Parathyroid adenoma (tissue), 2 donors: ENCODE results near the gene NRXN2.

Experiments used
- H2AFZ ChIP-seq: fragments of 300-600 bp; sonication (generic); one replicate; pipeline ENCODE4 v1.7.0; 2017; ENCODE audit warnings: antibody characterized with exemption, mild to moderate bottlenecking
- H3K27ac ChIP-seq: fragments of 300-600 bp; sonication (generic); one replicate; pipeline ENCODE4 v1.7.0; 2017
- H3K27me3 ChIP-seq: fragments of 300-600 bp; sonication (generic); one replicate; pipeline ENCODE4 v1.7.0; 2017; ENCODE audit warnings: low read length; ENCODE audit not compliant: control insufficient read depth, insufficient read depth
- H3K36me3 ChIP-seq: fragments of 300-600 bp; sonication (generic); one replicate; pipeline ENCODE4 v1.7.0; 2017; ENCODE audit warnings: low read length; ENCODE audit not compliant: control insufficient read depth, insufficient read depth
- H3K4me1 ChIP-seq: fragments of 300-600 bp; sonication (generic); one replicate; pipeline ENCODE4 v1.7.0; 2017; ENCODE audit warnings: control low read depth
- H3K4me2 ChIP-seq: fragments of 300-600 bp; sonication (generic); one replicate; pipeline ENCODE4 v1.7.0; 2017; ENCODE audit warnings: low read length
- H3K4me3 ChIP-seq: fragments of 300-600 bp; sonication (generic); one replicate; pipeline ENCODE4 v1.7.0; 2017; ENCODE audit warnings: low read depth, low read length
- H3K79me2 ChIP-seq: fragments of 300-600 bp; sonication (generic); one replicate; pipeline ENCODE4 v1.7.0; 2017; ENCODE audit warnings: control low read depth
- H3K9ac ChIP-seq: fragments of 300-600 bp; sonication (generic); one replicate; pipeline ENCODE4 v1.7.0; 2017; ENCODE audit warnings: mild to moderate bottlenecking
- H3K9me3 ChIP-seq: fragments of 300-600 bp; sonication (generic); one replicate; pipeline ENCODE4 v1.7.0; 2017; ENCODE audit warnings: low read length; ENCODE audit not compliant: control insufficient read depth
- TF ChIP-seq, protein P1 (sequence below): fragments of 300-600 bp; sonication (generic); IDR thresholded peaks from one replicate; pipeline ENCODE4 v1.7.0; 2017; ENCODE audit warnings: antibody characterized with exemption, mild to moderate bottlenecking
- donor health status: primary hyperparathyroidism.

Gene NRXN2

DNA sequence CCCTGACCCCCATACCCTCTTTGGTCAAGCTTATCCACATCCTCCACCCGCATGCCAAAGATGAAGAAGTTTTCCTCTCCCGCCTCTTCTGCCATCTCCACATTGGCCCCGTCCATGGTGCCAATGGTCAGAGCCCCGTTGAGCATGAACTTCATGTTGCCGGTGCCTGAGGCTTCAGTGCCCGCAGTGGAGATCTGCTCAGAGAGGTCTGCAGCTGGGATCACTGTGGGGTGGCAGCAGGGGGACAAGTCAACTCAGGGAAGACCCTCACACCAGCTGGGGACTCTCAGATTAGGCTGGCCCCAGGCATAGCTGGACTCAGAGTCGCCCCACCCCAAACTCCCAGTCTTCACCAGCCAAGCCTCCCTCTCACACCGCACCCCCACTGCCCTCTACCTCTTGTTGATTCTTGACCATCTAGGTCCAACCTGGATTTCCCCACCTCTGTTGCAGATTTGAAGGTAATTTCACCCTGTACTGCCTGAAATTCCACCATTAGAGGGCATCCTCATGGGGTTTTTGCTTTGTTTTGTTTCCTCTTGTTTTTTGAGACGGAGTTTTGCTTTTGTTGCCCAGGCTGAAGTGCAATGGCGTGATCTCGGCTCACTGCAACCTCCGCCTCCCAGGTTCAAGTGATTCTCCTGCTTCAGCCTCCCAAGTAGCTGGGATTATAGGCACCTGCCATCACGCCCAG lies 27.5 kb upstream of the NRXN2 start:
- no peaks in the 10 kb centered on the region for H3K79me2 ChIP-seq
- no peak overlapping the region for H3K9ac ChIP-seq
- no peak overlapping the region for H3K4me3 ChIP-seq
- H3K27ac ChIP-seq, result no peak overlapping the region
- no peaks in the 10 kb centered on the region for H3K9me3 ChIP-seq
- TF ChIP-seq, protein P1, sequence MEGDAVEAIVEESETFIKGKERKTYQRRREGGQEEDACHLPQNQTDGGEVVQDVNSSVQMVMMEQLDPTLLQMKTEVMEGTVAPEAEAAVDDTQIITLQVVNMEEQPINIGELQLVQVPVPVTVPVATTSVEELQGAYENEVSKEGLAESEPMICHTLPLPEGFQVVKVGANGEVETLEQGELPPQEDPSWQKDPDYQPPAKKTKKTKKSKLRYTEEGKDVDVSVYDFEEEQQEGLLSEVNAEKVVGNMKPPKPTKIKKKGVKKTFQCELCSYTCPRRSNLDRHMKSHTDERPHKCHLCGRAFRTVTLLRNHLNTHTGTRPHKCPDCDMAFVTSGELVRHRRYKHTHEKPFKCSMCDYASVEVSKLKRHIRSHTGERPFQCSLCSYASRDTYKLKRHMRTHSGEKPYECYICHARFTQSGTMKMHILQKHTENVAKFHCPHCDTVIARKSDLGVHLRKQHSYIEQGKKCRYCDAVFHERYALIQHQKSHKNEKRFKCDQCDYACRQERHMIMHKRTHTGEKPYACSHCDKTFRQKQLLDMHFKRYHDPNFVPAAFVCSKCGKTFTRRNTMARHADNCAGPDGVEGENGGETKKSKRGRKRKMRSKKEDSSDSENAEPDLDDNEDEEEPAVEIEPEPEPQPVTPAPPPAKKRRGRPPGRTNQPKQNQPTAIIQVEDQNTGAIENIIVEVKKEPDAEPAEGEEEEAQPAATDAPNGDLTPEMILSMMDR, result no peak
- H3K27me3 ChIP-seq, result no peaks in the 10 kb centered on the region
- H3K4me2 ChIP-seq, result no peak overlapping the region
- no peaks in the 10 kb centered on the region for H3K36me3 ChIP-seq
- no peaks in the 10 kb centered on the region for H3K4me1 ChIP-seq
- no peak overlapping the region for H2AFZ ChIP-seq

DNA sequence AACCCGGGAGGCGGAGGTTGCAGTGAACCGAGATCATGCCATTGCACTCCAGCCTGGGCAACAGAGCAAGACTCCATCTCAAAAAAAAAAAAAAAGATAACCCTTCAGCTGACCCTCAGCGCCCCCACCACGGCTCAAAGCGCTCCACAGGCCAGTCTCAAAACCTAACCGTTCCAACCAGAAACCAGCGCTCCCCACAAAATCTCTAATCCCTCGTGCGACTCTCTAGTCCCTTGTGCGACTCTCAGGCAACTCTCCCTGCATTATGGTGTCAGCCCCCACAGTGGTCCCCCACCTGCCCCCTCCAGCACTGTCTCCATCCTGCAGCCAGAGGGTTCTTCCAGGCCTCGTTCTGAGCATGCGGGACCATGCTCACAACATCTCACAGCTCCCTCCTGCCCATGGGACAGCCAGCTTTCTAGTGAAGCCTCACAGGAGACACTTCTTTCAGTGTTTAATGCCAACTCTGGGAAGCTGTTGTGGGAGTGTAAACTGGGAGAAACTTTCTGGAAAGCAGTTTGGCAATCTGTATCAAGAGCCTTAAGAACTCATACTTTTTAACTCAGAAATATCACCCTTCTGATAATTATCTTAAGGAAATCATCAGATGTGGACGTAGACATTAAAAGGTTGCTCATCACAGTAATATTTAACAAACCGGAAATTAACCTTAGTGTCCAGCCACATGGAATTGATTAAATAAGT lies 25.1 kb upstream of the NRXN2 start:
- Histone ChIP-seq H3K4me1 (no peaks in the 10 kb centered on the region), H3K4me3 (no peak overlapping the region), H3K36me3 (no peaks in the 10 kb centered on the region), H3K4me2 (no peak overlapping the region), H2AFZ (no peak overlapping the region), H3K79me2 (no peaks in the 10 kb centered on the region), H3K27me3 (no peaks in the 10 kb centered on the region), H3K9me3 (no peaks in the 10 kb centered on the region), H3K27ac (no peak overlapping the region), H3K9ac (no peak overlapping the region)
- TF ChIP-seq, protein P1, result no peak

DNA sequence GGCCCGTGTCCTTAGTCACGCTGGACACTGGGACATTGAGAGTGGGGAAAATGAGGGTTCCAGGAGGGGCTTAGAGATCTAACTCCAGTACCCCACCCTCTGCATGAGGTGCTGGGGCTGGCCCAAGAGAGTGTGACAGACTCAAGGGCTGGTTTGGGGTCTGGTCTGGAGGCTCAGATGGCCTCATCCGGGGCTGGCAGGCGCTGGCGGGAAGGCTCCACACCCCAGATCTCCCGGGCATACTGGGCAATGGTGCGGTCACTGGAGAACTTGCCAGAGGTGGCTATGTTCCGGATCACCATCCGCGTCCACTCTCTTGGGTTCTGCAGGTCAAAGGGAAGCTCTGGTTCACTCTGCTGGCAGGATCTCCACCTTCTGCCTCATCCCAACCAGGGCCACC lies 23.5 kb upstream of the NRXN2 start:
- Histone ChIP-seq H3K27me3 (no peaks in the 10 kb centered on the region), H3K27ac (peak overlapping the region; percentile 54)
- TF ChIP-seq, protein P1, result no peak

DNA sequence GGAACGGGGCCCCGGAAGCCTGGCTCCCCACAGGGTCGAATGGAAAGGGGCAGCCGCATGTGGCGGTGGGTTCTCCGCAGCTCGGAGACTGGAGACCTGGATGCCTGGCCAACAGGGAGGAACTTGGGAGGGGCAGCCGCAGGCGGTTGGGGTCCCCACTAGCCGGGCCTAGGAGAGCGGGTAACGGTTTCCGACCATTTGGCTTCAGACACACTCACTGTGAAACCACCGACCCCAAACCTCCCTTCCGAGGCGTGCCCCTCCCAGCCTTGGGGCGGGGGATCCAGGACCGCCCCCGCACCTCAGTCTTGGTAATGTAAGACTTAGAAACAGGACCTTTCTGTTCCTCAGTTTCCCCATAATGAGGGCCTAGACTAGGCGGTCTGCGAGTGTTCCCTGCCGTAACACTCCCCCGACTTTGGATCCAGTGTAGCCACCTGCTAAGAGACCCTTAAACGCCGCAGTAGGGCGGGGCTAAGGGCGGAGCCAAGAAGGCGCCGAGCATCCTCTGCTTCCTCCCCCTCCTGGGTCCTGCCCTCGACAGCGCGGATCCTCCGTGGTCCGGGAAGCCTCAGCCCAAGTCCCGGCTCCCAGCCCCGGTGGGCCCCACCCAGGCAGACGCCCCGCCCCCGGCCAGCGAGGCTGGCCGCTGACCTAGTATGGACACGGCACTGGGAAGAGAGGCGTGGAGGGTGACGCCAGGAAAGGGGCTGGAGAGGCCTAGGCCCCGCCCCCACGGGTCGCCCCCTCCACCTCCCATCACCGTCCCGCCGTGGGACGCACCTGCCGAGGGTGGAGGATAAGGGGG lies 22.7 kb upstream of the NRXN2 start:
- no peaks in the 10 kb centered on the region for H3K79me2 ChIP-seq
- peak overlapping the region; percentile 34 for H3K4me3 ChIP-seq
- peak overlapping the region; percentile 42 for H2AFZ ChIP-seq
- peak overlapping the region; percentile 54 for H3K27ac ChIP-seq
- no peaks in the 10 kb centered on the region for H3K36me3 ChIP-seq
- H3K4me2 ChIP-seq, result peak overlapping the region; percentile 38
- TF ChIP-seq, protein P1, result no peak
- no peaks in the 10 kb centered on the region for H3K4me1 ChIP-seq
- no peak overlapping the region for H3K9ac ChIP-seq
- H3K27me3 ChIP-seq, result no peaks in the 10 kb centered on the region
- no peaks in the 10 kb centered on the region for H3K9me3 ChIP-seq

More for the DNA sequence above, 23.5 kb upstream of the NRXN2 start:
- H3K9ac ChIP-seq, result no peak overlapping the region
- no peak overlapping the region for H3K4me2 ChIP-seq
- no peaks in the 10 kb centered on the region for H3K9me3 ChIP-seq
- no peak overlapping the region for H2AFZ ChIP-seq
- H3K36me3 ChIP-seq, result no peaks in the 10 kb centered on the region
- no peaks in the 10 kb centered on the region for H3K79me2 ChIP-seq
- H3K4me3 ChIP-seq, result no peak overlapping the region
- no peaks in the 10 kb centered on the region for H3K4me1 ChIP-seq
